OCI-LY3 (cell line): ENCODE measurements around the gene SRC.

Experiments
- EZH2phosphoT487 ChIP-seq: fragments of 200-600 bp; shearing (Covaris generic); IDR thresholded peaks from 2 replicates; pipeline ENCODE4 v1.6.1; 2018; ENCODE audit warnings: antibody characterized with exemption, mixed run types, low read depth
- TF ChIP-seq, protein P1 (sequence below): fragments of 200-600, 300-600 bp; sonication (generic); IDR thresholded peaks from 2 replicates; pipeline ENCODE4 v1.5.1; 2014; ENCODE audit warnings: antibody characterized with exemption, low read length, low read depth

DNA sequence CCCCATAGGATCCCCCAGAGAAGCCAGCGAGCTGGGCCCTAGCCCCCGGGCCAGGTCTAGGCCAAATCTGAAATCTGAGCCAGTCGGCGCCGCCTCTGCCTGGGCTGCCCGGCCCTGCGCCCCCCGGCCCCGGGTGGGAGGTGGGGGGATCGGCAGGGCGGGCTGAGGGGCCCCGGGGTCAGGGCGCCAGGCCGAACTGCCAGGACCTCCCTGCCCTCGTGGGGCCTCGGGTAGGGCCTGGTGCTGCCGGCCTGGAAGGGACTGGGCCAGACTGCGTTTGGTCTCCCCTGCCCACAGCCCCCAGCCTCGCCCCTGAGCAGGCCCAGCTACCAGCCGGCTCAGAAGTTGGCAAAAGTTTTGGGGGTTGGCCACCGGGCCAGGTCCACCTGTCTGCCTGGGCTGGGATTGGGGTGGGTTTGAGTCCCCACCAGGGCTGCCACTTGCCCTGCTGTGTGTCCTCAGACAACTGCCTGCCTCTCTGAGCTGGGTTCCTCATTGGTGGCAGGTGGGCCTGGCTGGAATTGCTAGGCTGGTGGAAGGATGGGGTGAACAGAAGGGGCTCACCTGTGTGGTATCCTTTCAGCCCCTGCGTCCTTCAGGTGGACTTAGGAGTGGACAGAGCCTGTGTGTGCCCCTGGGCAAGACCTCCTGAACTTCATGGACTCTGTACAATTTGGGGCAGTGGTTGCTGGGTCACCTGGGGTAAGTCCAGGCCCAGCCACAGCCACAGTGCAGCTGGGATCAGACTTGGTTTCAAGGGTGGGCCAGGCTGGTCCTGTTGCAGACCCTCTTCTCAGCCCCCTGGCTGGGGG, 801 bp downstream of the SRC start:
- TF ChIP-seq, protein P1, sequence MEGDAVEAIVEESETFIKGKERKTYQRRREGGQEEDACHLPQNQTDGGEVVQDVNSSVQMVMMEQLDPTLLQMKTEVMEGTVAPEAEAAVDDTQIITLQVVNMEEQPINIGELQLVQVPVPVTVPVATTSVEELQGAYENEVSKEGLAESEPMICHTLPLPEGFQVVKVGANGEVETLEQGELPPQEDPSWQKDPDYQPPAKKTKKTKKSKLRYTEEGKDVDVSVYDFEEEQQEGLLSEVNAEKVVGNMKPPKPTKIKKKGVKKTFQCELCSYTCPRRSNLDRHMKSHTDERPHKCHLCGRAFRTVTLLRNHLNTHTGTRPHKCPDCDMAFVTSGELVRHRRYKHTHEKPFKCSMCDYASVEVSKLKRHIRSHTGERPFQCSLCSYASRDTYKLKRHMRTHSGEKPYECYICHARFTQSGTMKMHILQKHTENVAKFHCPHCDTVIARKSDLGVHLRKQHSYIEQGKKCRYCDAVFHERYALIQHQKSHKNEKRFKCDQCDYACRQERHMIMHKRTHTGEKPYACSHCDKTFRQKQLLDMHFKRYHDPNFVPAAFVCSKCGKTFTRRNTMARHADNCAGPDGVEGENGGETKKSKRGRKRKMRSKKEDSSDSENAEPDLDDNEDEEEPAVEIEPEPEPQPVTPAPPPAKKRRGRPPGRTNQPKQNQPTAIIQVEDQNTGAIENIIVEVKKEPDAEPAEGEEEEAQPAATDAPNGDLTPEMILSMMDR = no peak
- TF ChIP-seq EZH2phosphoT487 = no peak
